HUES6 (cell line): ENCODE data around the gene TIGIT.

Experiments
- H3K27ac ChIP-seq: 2 replicates; pipeline ENCODE4 v1.7.0; 2013; ENCODE audit warnings: low read depth, mild to moderate bottlenecking, low read length, inconsistent platforms
- H3K27me3 ChIP-seq: 2 replicates; pipeline ENCODE4 v1.6.1; 2013; ENCODE audit warnings: low read length; ENCODE audit not compliant: control insufficient read depth, insufficient read depth
- H3K36me3 ChIP-seq: 2 replicates; pipeline ENCODE4 v1.6.1; 2013; ENCODE audit warnings: low read length; ENCODE audit not compliant: control insufficient read depth, insufficient read depth
- H3K4me1 ChIP-seq: 2 replicates; pipeline ENCODE4 v1.6.1; 2013; ENCODE audit warnings: low read length; ENCODE audit not compliant: control insufficient read depth, insufficient read depth
- H3K4me3 ChIP-seq: 2 replicates; pipeline ENCODE4 v1.5.1; 2013; ENCODE audit warnings: low read depth, low read length
- H3K9ac ChIP-seq: one replicate; pipeline ENCODE4 v1.6.1; 2013; ENCODE audit warnings: mild to moderate bottlenecking, low read length
- H3K9me3 ChIP-seq: 2 replicates; pipeline ENCODE4 v1.6.1; 2013; ENCODE audit warnings: low read depth, low read length; ENCODE audit not compliant: control insufficient read depth, insufficient read depth

The TIGIT gene

GRCh38 chr3:114286266-114286665 lies 7.6 kb upstream of the TIGIT start:
- Histone ChIP-seq H3K27ac (no peak overlapping the region), H3K36me3 (no peaks in the 10 kb centered on the region), H3K4me3 (no peak overlapping the region), H3K27me3 (no peaks in the 10 kb centered on the region), H3K9ac (no peak overlapping the region), H3K9me3 (0 out of 2 replicates have a peak, but pooled peaks cover 4% of the 10 kb centered on the region), H3K4me1 (peaks cover 7% of the 10 kb centered on the region)

- Histone ChIP-seq H3K27ac (no peak overlapping the region), H3K9me3 (no peaks in the 10 kb centered on the region), H3K4me1 (peaks cover 13% of the 10 kb centered on the region), H3K27me3 (no peaks in the 10 kb centered on the region), H3K36me3 (no peaks in the 10 kb centered on the region), H3K4me3 (no peak overlapping the region), H3K9ac (peak overlapping the region; percentile 20)
These were observed 2.6 kb upstream of the TIGIT start for GRCh38 chr3:114290911-114291901.

GRCh38 chr3:114294940-114295480 lies 1.2 kb downstream of the TIGIT start:
- H3K36me3 ChIP-seq: no peaks in the 10 kb centered on the region
- H3K4me3 ChIP-seq: no peak overlapping the region
- no peak overlapping the region for H3K9ac ChIP-seq
- peaks cover 13% of the 10 kb centered on the region for H3K4me1 ChIP-seq
- no peak overlapping the region for H3K27ac ChIP-seq
- H3K9me3 ChIP-seq: no peaks in the 10 kb centered on the region
- H3K27me3 ChIP-seq: no peaks in the 10 kb centered on the region

GRCh38 chr3:114295946-114296345 lies 2.1 kb downstream of the TIGIT start:
- Histone ChIP-seq H3K9me3 (no peaks in the 10 kb centered on the region), H3K36me3 (no peaks in the 10 kb centered on the region), H3K4me3 (no peak overlapping the region), H3K4me1 (peaks cover 9% of the 10 kb centered on the region), H3K27me3 (no peaks in the 10 kb centered on the region), H3K9ac (no peak overlapping the region), H3K27ac (no peak overlapping the region)

- Histone ChIP-seq H3K36me3 (no peaks in the 10 kb centered on the region), H3K4me3 (no peak overlapping the region), H3K27ac (no peak overlapping the region), H3K4me1 (peaks cover 3% of the 10 kb centered on the region; the same call in 1 of the 2 replicates), H3K9me3 (no peaks in the 10 kb centered on the region), H3K9ac (no peak overlapping the region), H3K27me3 (no peaks in the 10 kb centered on the region)
These were observed 5.6 kb downstream of the TIGIT start for GRCh38 chr3:114299421-114299820.

GRCh38 chr3:114299941-114300624 lies 6.3 kb downstream of the TIGIT start:
- Histone ChIP-seq H3K36me3 (no peaks in the 10 kb centered on the region), H3K27ac (no peak overlapping the region), H3K9ac (no peak overlapping the region), H3K4me3 (no peak overlapping the region), H3K4me1 (peaks cover under 1% of the 10 kb centered on the region; the same call in 1 of the 2 replicates), H3K9me3 (no peaks in the 10 kb centered on the region), H3K27me3 (no peaks in the 10 kb centered on the region)

- H3K9ac ChIP-seq: no peak overlapping the region
- H3K36me3 ChIP-seq: no peaks in the 10 kb centered on the region
- no peak overlapping the region for H3K4me3 ChIP-seq
- no peaks in the 10 kb centered on the region for H3K4me1 ChIP-seq
- no peak overlapping the region for H3K27ac ChIP-seq
- H3K27me3 ChIP-seq: no peaks in the 10 kb centered on the region
- no peaks in the 10 kb centered on the region for H3K9me3 ChIP-seq
These were observed 13.5 kb downstream of the TIGIT start for GRCh38 chr3:114307222-114307830.

GRCh38 chr3:114307832-114308231 lies 14.0 kb downstream of the TIGIT start:
- H3K36me3 ChIP-seq: no peaks in the 10 kb centered on the region
- H3K27ac ChIP-seq: no peak overlapping the region
- no peaks in the 10 kb centered on the region for H3K4me1 ChIP-seq
- no peaks in the 10 kb centered on the region for H3K27me3 ChIP-seq
- H3K9me3 ChIP-seq: no peaks in the 10 kb centered on the region
- no peak overlapping the region for H3K9ac ChIP-seq
- no peak overlapping the region for H3K4me3 ChIP-seq

- Histone ChIP-seq H3K27me3 (no peaks in the 10 kb centered on the region), H3K27ac (no peak overlapping the region), H3K4me1 (no peaks in the 10 kb centered on the region), H3K4me3 (no peak overlapping the region), H3K36me3 (no peaks in the 10 kb centered on the region), H3K9me3 (no peaks in the 10 kb centered on the region), H3K9ac (no peak overlapping the region)
These were observed 14.5 kb downstream of the TIGIT start for GRCh38 chr3:114308377-114308776.

- Histone ChIP-seq H3K27ac (no peak overlapping the region), H3K9ac (no peak overlapping the region)
These were observed 15.0 kb downstream of the TIGIT start for GRCh38 chr3:114308830-114309229.

More at GRCh38 chr3:114308830-114309229, 15.0 kb downstream of the TIGIT start:
- Histone ChIP-seq H3K27me3 (no peaks in the 10 kb centered on the region), H3K4me1 (no peaks in the 10 kb centered on the region), H3K36me3 (no peaks in the 10 kb centered on the region), H3K4me3 (no peak overlapping the region), H3K9me3 (no peaks in the 10 kb centered on the region)
